Omental fat pad (tissue), 4 donors: ENCODE data around the gene CRYL1. TPM values are rescaled to one million over a fixed set of nuclear protein-coding genes. Genes with fewer than 3 reads are reported as not detected.

Experiments used
- ATAC-seq: fragments of 150-250 bp; one replicate; pipeline ENCODE4 v1.9.1; 2016; ENCODE audit warnings: mild to moderate bottlenecking, moderate library complexity; ENCODE audit not compliant: low FRiP score
- DNase-seq: peaks from one replicate; pipeline ENCODE4 v3.0.0-alpha.2; 2019; ENCODE audit warnings: low spot score
- CTCF ChIP-seq, 3 donors: fragments of 450-650 bp; IDR thresholded peaks; one replicate each; pipeline ENCODE4 v1.5.1; 2016 to 2017; ENCODE audit warnings: antibody characterized with exemption in 3 of 3, mild to moderate bottlenecking in 3 of 3, moderate library complexity in 2 of 3
- total RNA-seq, 4 donors: library from RNA; depleted of rRNA; stranded (reverse); fragments of >200 nt; gene quantifications; one replicate each; pipeline ENCODE4 v1.1.0, GENCODE V29; 2016

Gene CRYL1
- total RNA-seq, 4 donors from 2014 or later: 30.3 to 42.2 (median 35.3) TPM

- no peak for TF ChIP-seq CTCF (IDR thresholded peaks at IDR 0.05)
- DNase-seq (no peak), ATAC-seq (no peak)
Measured at GRCh38 chr13:20408181-20408580, 117.5 kb downstream of the CRYL1 start.

- TF ChIP-seq CTCF (IDR thresholded peaks at IDR 0.05): no peak
- DNase-seq: no peak
Measured at GRCh38 chr13:20407759-20408158, 117.9 kb downstream of the CRYL1 start.

GRCh38 chr13:20405691-20406090 is 120.0 kb downstream of the CRYL1 start:
- DNase-seq (no peak), ATAC-seq (peak; percentile 81)
- no peak for TF ChIP-seq CTCF (IDR thresholded peaks at IDR 0.05)

More at GRCh38 chr13:20407759-20408158, 117.9 kb downstream of the CRYL1 start:
- ATAC-seq: no peak

GRCh38 chr13:20404488-20405222 is 121.0 kb downstream of the CRYL1 start:
- no peak for TF ChIP-seq CTCF (IDR thresholded peaks at IDR 0.05)
- ATAC-seq (no peak), DNase-seq (no peak)

GRCh38 chr13:20403826-20404225 is 121.8 kb downstream of the CRYL1 start:
- DNase-seq (no peak), ATAC-seq (no peak)
- TF ChIP-seq CTCF (IDR thresholded peaks at IDR 0.05): no peak

GRCh38 chr13:20402881-20403280 is 122.8 kb downstream of the CRYL1 start:
- no peak for TF ChIP-seq CTCF (IDR thresholded peaks at IDR 0.05)
- ATAC-seq (no peak), DNase-seq (no peak)
